ENCODE results near the gene STX11. TPM values are rescaled to one million over a fixed set of nuclear protein-coding genes. Genes with fewer than 3 reads are reported as not detected.

STX11 gene
- total and polyA plus RNA-seq, 10 of the 15 experiments (the other 5 are each of a cell fraction or from before 2014, with no cell fraction given): 0.66 to 38.1 (median 19.8) TPM

- TF ChIP-seq SMAD5 (IDR thresholded peaks at IDR 0.05; ENCODE audit: low read depth): no peak
- TF ChIP-seq ZNF24 (IDR thresholded peaks at IDR 0.05): no peak
- TF ChIP-seq CBFB (IDR thresholded peaks at IDR 0.05; ENCODE audit: low read depth): no peak
- TF ChIP-seq NFXL1 (IDR thresholded peaks at IDR 0.05; ENCODE audit: borderline replicate concordance): no peak
- TF ChIP-seq WRNIP1 (IDR thresholded peaks at IDR 0.05; ENCODE audit: borderline replicate concordance, low read depth, low read length): no peak
- TF ChIP-seq CTCF (IDR thresholded peaks at IDR 0.05 in 2 of 3, conservative IDR thresholded peaks at IDR 0.05 in 1 of 3; ENCODE audit: control insufficient read depth in 2 of 3, extremely low read depth in 1 of 3, insufficient read depth in 1 of 3, low read depth in 3 of 3, low read length in 3 of 3): no peak
- no peak for TF ChIP-seq EZH2 (IDR thresholded peaks at IDR 0.05; ENCODE audit: borderline replicate concordance, control insufficient read depth, low read depth, low read length)
- no peak for TF ChIP-seq IRF4 (IDR thresholded peaks at IDR 0.05; ENCODE audit: low read depth, low read length)
- TF ChIP-seq TAF1 (IDR thresholded peaks at IDR 0.05; ENCODE audit: borderline replicate concordance, low read depth, low read length): no peak
- TF ChIP-seq MTA2 (IDR thresholded peaks at IDR 0.05; ENCODE audit: low read depth): no peak
- TF ChIP-seq HDAC2 (IDR thresholded peaks at IDR 0.05): no peak
- TF ChIP-seq YY1 (IDR thresholded peaks at IDR 0.05; ENCODE audit: low read depth, low read length): no peak
- no peak for TF ChIP-seq PKNOX1 (IDR thresholded peaks at IDR 0.05)
- no peak for TF ChIP-seq RB1 (IDR thresholded peaks at IDR 0.05; ENCODE audit: borderline replicate concordance)
- no peak for TF ChIP-seq STAT1 (conservative IDR thresholded peaks at IDR 0.05)
- no peak for TF ChIP-seq RAD21 (IDR thresholded peaks at IDR 0.05; ENCODE audit: insufficient read depth, low read depth, low read length)
- TF ChIP-seq E2F4 (IDR thresholded peaks at IDR 0.05; ENCODE audit: low read depth, low read length): no peak
- no peak for TF ChIP-seq IRF5 (IDR thresholded peaks at IDR 0.05; ENCODE audit: borderline replicate concordance)
- no peak for TF ChIP-seq POU2F2 (IDR thresholded peaks at IDR 0.05; ENCODE audit: borderline replicate concordance, low read depth, low read length)
- intact Hi-C loops (cut with micrococcal nuclease; ENCODE audit: unreplicated experiment) (no loop called here), in situ Hi-C loops (cut with MboI) (no loop called here)
- Histone ChIP-seq H3K36me3 (ENCODE audit: control insufficient read depth in 2 of 2, insufficient read depth in 2 of 2, low read length in 1 of 2) (peaks cover 5 to 7% of the 10 kb centered on the region in 2 experiments; a peak in 3 of 4 replicates), H3K4me1 (ENCODE audit: control insufficient read depth, insufficient read depth, low read length) (peaks cover 22% of the 10 kb centered on the region), H3K4me3 (no peak overlapping the region), H3K9me3 (replicated peaks; ENCODE audit: control insufficient read depth, insufficient read depth, low read length) (peaks cover 4% of the 10 kb centered on the region; the same call in 2 of the 3 replicates), H3K4me2 (ENCODE audit: control insufficient read depth, insufficient read depth) (no peak overlapping the region), H3K27ac (ENCODE audit: control insufficient read depth, insufficient read depth) (no peak overlapping the region), H3K79me2 (ENCODE audit: control insufficient read depth, insufficient read depth, low read length) (peaks cover 23% of the 10 kb centered on the region), H2AFZ (ENCODE audit: control insufficient read depth, low read depth, low read length) (no peak overlapping the region), H4K20me1 (ENCODE audit: control insufficient read depth, insufficient read depth) (no peaks in the 10 kb centered on the region), H3K9ac (ENCODE audit: control insufficient read depth, insufficient read depth, low read length) (no peak overlapping the region), H3K27me3 (replicated peaks in 1 of 2; ENCODE audit: control insufficient read depth in 2 of 2, insufficient read depth in 2 of 2, low read length in 1 of 2) (no peaks in the 10 kb centered on the region)
- DNase-seq (ENCODE audit: low read depth, low spot score) (no peak), FAIRE-seq (no peak), ATAC-seq (no peak)
- ChIA-PET POLR2A (interaction anchor here (0.7 kb wide), 1 partner anchor 385 kb away, joined by 3 read pairs; no protein-coding TSS in a partner anchor), CTCF (interaction anchor here (0.9 to 1.3 kb wide), 2 partner anchors 10 to 22 kb away, joined by 4 to 5 read pairs; no protein-coding TSS in a partner anchor), RAD21 (ENCODE audit: unreplicated experiment) (interaction anchor here (0.9 to 1.2 kb wide), 2 partner anchors 13 to 73 kb away, joined by 3 to 4 read pairs; no protein-coding TSS in a partner anchor), SMC1A (ENCODE audit: uncharacterized antibody, unreplicated experiment) (interaction anchor here (1.3 to 4.0 kb wide), 6 partner anchors 9 to 41 kb away, joined by 3 to 12 read pairs (median 4); no protein-coding TSS in a partner anchor)
- WGBS (ENCODE audit: insufficient coverage, insufficient replicate concordance, low lambda C conversion rate, missing lambda C conversion rate): 100% methylated on average over 3 of the region's 3 CpGs
- no TSS peak for BruUV-seq (replicated peaks)
These were observed 27.4 kb downstream of the STX11 start for GRCh38 chr6:144177726-144178125.

All from GM12878 (cell line).